DMS114 treated with DMSO at 0.1 percent for 48 hours (cell line): ENCODE results near the gene RESP18.

Source experiments
- DNase-seq: peaks from one replicate; lab custom pipeline; 2025; ENCODE audit not compliant: unreplicated experiment; lab: John Stamatoyannopoulos, UW

Gene RESP18

GRCh38 chr2:219278655-219279150 is 53.8 kb downstream of the RESP18 start:
- DNase-seq = no peak

GRCh38 chr2:219277703-219278654 is 54.6 kb downstream of the RESP18 start:
- peak; percentile 34 for DNase-seq
